Tibial nerve (tissue), 4 donors: ENCODE results near the gene FNDC11. TPM values are rescaled to one million over a fixed set of nuclear protein-coding genes. Genes with fewer than 3 reads are reported as not detected.
A peak's percentile ranks its signal among the peaks of the same experiment; 100 is the strongest.

Experiments
- DNase-seq, 2 donors: peaks; one replicate each; pipeline ENCODE4 v3.0.0-alpha.2; 2019; ENCODE audit warnings: low spot score in 2 of 2
- H3K27ac ChIP-seq, 4 donors: fragments of 200-600 bp; sonication (generic) in 3 of 4; one replicate each; pipeline ENCODE4 v1.5.1; 2017 to 2019; ENCODE audit warnings: mild to moderate bottlenecking in 1 of 4
- H3K27me3 ChIP-seq, 2 donors: fragments of 200-600 bp; sonication (generic) in 1 of 2; one replicate each; pipeline versions ENCODE4 v1.5.1 to v1.6.0; 2017 to 2019
- H3K36me3 ChIP-seq, 3 donors: fragments of 200-600 bp; sonication (generic); one replicate each; pipeline ENCODE4 v1.5.1; 2018 to 2019
- H3K4me1 ChIP-seq, 4 donors: fragments of 200-600 bp; sonication (generic) in 3 of 4; one replicate each; pipeline ENCODE4 v1.5.1; 2017 to 2019
- H3K4me3 ChIP-seq, 4 donors: fragments of 200-600 bp; sonication (generic) in 3 of 4; one replicate each; pipeline ENCODE4 v1.5.1; 2017 to 2019; ENCODE audit warnings: mild to moderate bottlenecking in 1 of 4, moderate library complexity in 1 of 4
- H3K9me3 ChIP-seq, 4 donors: fragments of 200-600 bp; sonication (generic) in 3 of 4; one replicate each; pipeline ENCODE4 v1.5.1; 2017 to 2019
- EP300 ChIP-seq, 2 donors: sonication (generic); formaldehyde crosslinking; IDR thresholded peaks; one replicate each; pipeline ENCODE4 v1.6.1; 2017; ENCODE audit warnings: antibody characterized with exemption in 2 of 2, mild to moderate bottlenecking in 1 of 2
- POLR2A ChIP-seq, 2 donors: fragments of 450-650 bp; IDR thresholded peaks; one replicate each; pipeline ENCODE4 v1.6.1; 2017; ENCODE audit warnings: antibody characterized with exemption in 2 of 2, mild to moderate bottlenecking in 2 of 2, moderate library complexity in 2 of 2
- WGBS, 2 donors: methylation state at CpG; one replicate each; pipeline ENCODE4 v1.1.5; 2018; 5-methylcytosine and 5-hydroxymethylcytosine counted together
- total RNA-seq, 4 donors: library from RNA; depleted of rRNA; stranded (reverse); fragments of >200 nt; gene quantifications; one replicate each; pipeline ENCODE4 v1.1.0, GENCODE V29; 2016
- TF ChIP-seq, protein P1 (sequence below), 5 experiments: fragments of 200-600 bp in 3 of 5; fragments of 450-650 bp in 2 of 5; sonication (generic) in 3 of 5; IDR thresholded peaks; one replicate each; pipeline ENCODE4 v1.5.1; 2016 to 2019; ENCODE audit warnings: antibody characterized with exemption in 5 of 5, mild to moderate bottlenecking in 3 of 5, moderate library complexity in 2 of 5

Gene FNDC11
- total RNA-seq, 4 donors from 2014 or later = 0.21 to 1.4 (median 0.30) TPM; not detected in 1

DNA sequence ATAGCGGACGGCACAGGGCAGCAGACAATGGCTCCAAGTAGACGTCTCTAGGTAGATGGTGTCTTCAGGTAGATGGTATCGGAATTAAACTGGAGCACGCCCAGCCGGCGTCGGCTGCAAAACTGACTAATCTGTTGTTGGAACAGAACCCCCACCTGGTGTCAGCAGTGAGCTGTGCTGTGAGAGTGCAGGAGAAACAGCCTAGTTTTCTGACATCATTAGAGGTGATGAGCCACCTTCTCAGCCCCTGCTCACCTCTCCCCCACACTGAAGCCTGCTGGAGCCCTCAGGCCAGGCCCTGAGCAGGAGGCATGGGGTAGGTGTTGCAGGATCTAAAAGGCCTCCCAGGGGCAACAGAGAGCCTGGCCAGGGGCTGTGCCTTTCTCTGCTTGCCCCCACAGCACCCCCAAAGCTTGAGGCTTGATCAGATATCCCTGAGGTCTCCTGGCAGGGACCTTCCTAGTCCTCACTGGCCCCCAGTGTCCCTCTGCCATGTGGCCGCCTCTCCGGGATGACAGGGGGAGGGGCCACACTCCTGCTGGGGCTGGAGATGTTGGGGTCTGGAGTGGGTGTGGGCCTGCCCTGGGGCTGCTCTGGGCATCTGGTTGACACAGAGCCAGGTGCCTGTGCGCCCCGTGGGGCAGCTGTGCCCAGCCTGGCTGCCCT lies 27.0 kb downstream of the FNDC11 start:
- Histone ChIP-seq H3K4me3 (no peak overlapping the region), H3K27ac (no peak overlapping the region), H3K4me1 (peaks cover 0 to 3% (median 0%) of the 10 kb centered on the region in 4 donors), H3K9me3 (no peaks in the 10 kb centered on the region), H3K27me3 (peaks cover 0 to 4% of the 10 kb centered on the region in 2 donors), H3K36me3 (no peaks in the 10 kb centered on the region)
- 50 to 55% methylated on average over 10 of the region's 12 CpGs for WGBS, 2 donors
- TF ChIP-seq EP300 (IDR thresholded peaks at IDR 0.05) (no peak), POLR2A (IDR thresholded peaks at IDR 0.05) (no peak)
- TF ChIP-seq, protein P1, sequence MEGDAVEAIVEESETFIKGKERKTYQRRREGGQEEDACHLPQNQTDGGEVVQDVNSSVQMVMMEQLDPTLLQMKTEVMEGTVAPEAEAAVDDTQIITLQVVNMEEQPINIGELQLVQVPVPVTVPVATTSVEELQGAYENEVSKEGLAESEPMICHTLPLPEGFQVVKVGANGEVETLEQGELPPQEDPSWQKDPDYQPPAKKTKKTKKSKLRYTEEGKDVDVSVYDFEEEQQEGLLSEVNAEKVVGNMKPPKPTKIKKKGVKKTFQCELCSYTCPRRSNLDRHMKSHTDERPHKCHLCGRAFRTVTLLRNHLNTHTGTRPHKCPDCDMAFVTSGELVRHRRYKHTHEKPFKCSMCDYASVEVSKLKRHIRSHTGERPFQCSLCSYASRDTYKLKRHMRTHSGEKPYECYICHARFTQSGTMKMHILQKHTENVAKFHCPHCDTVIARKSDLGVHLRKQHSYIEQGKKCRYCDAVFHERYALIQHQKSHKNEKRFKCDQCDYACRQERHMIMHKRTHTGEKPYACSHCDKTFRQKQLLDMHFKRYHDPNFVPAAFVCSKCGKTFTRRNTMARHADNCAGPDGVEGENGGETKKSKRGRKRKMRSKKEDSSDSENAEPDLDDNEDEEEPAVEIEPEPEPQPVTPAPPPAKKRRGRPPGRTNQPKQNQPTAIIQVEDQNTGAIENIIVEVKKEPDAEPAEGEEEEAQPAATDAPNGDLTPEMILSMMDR (IDR thresholded peaks at IDR 0.05) = peak in 1 of 5 experiments; percentile 26
- DNase-seq = peak in 1 of 2 donors; percentile 36

DNA sequence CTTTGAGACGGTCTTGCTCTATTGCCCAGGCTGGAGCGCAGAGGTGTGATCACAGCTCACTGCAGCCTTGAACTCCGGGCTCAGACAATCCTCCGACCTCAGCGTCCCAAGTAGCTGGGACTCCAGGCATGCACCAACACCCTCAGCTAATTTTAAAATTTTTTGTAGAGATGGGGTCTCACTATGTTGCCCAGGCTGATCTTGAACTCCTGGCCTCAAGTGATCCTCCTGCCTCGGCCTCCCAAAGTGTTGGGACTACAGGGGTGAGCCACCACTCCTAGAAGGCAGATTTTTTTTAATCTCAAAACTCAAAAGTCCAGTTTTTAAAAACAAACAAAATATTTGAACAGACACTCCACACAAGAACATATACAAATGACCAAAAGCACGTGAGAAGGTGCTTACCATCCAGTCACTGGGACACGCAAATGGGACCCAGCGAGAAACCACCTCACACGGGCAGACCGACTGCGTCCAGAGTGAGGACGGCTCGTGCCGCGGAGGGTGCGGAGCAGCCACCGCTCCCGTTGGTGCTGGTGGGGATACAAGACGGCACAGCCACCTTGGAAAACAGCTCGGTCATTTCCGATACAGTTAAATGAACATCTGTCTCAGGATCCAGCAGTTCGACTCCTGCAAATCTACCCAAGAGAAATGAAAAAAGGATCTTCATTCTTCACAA lies 28.6 kb downstream of the FNDC11 start:
- TF ChIP-seq POLR2A (IDR thresholded peaks at IDR 0.05) (no peak), EP300 (IDR thresholded peaks at IDR 0.05) (no peak)
- TF ChIP-seq, protein P1 (IDR thresholded peaks at IDR 0.05) = no peak
- H3K27ac ChIP-seq = peak overlapping the region in 1 of 4 donors; percentile 31
- no peaks in the 10 kb centered on the region for H3K9me3 ChIP-seq
- peaks cover 0 to 3% (median 0%) of the 10 kb centered on the region in 4 donors for H3K4me1 ChIP-seq
- DNase-seq = no peak
- 71 to 75% methylated on average over 23 of the region's 23 CpGs for WGBS, 2 donors
- peak overlapping the region in 1 of 4 donors; percentile 13 for H3K4me3 ChIP-seq
- H3K36me3 ChIP-seq = peaks cover 0 to 9% (median 0%) of the 10 kb centered on the region in 3 donors
- H3K27me3 ChIP-seq = peaks cover 0 to 4% of the 10 kb centered on the region in 2 donors

DNA sequence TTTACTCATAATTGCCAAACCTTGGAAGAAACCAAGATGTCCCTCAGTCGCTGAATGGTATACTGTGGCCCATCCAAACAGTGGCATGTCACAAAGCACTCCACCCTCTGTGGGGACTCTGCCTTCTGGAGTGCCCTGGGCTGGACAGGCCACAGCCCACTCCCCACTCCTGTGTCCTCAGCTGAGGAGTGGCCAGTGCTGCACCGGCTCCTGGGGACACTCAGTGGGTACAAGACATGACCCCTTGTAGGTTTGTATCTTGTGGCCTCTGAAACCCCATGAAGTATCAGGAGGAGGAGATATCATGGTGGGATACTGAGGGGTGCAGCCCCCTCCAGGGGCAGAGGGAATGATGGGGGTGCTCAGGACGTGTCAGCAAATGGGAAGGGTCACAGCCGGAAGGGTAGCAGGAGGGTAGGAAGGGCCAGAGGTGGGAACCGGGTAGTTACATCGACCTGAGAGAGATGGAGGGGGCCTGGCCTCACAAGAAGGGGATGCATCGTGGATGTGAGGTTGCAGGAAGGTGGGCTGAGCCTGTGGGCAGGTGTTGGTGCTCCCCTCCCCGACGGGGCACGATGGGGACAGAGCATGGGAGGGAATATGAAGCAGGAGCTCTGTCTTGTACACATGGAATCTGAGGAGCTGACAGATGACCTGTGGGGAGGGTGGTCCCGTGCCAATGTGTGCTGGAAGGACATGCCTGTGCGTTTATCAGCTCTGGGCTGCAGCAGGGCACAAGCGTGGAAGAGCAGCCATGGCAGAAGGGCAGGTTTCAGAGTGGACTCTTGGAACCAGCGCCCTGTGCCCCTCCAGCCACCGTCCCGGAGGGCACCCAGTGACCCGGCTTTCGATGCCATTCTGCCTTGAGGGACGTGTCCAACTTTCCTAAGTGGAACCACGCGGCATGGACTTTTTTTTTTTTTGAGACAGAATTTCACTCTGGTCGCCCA lies 31.9 kb downstream of the FNDC11 start:
- 84% methylated on average over 22 of the region's 22 CpGs for WGBS, 2 donors
- H3K4me1 ChIP-seq = peaks cover 0 to 14% (median 0%) of the 10 kb centered on the region in 4 donors
- no peaks in the 10 kb centered on the region for H3K9me3 ChIP-seq
- TF ChIP-seq POLR2A (IDR thresholded peaks at IDR 0.05) (no peak), EP300 (IDR thresholded peaks at IDR 0.05) (no peak)
- TF ChIP-seq, protein P1 (IDR thresholded peaks at IDR 0.05) = no peak
- H3K4me3 ChIP-seq = no peak overlapping the region
- H3K27ac ChIP-seq = no peak overlapping the region
- H3K27me3 ChIP-seq = no peaks in the 10 kb centered on the region
- DNase-seq = no peak
- peaks cover 0 to 43% (median 8%) of the 10 kb centered on the region in 3 donors for H3K36me3 ChIP-seq

DNA sequence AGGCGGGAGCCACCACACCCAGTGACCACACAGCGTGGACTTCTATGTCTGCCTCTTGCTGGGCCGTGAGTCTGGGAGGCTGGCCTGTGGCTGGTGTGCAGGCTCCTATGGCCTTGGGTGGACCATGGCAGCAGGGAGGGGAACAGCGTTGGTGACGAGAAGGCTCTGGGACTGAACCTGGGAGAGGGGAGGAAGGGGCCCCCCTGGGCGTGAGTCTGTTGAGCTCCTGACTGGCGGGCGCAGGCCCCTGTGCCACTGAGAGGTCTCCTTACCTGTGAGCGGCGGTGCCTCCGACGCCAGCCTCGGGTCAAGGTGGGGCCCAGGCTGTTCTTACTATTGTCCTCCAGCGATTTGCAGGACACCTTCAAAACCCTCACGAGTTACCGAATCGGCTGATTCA lies 32.8 kb downstream of the FNDC11 start:
- Histone ChIP-seq H3K27me3 (no peaks in the 10 kb centered on the region), H3K27ac (no peak overlapping the region), H3K36me3 (peaks cover 0 to 52% (median 15%) of the 10 kb centered on the region in 3 donors), H3K9me3 (no peaks in the 10 kb centered on the region), H3K4me1 (peaks cover 0 to 14% (median 0%) of the 10 kb centered on the region in 4 donors), H3K4me3 (no peak overlapping the region)
- 91 to 92% methylated on average over 17 of the region's 17 CpGs for WGBS, 2 donors
- DNase-seq = no peak
- TF ChIP-seq EP300 (IDR thresholded peaks at IDR 0.05) = no peak
- TF ChIP-seq, protein P1 (IDR thresholded peaks at IDR 0.05) = no peak
- no peak for TF ChIP-seq POLR2A (IDR thresholded peaks at IDR 0.05)
